Caco-2 (cell line): ENCODE data around the gene CDH11. TPM values are rescaled to one million over a fixed set of nuclear protein-coding genes. Genes with fewer than 3 reads are reported as not detected.

Experiments
- Bru-seq: library from RNA; stranded (reverse); fragments of 400-500 nt; gene quantifications from one replicate; lab custom pipeline; 2021; lab: Mats Ljungman, UMichigan
- BruChase-seq, 2 experiments: library from RNA; stranded (reverse); fragments of 400-500 nt; gene quantifications; one replicate each; lab custom pipeline; 2021; lab: Mats Ljungman, UMichigan
- BruUV-seq: library from RNA; stranded (reverse); fragments of 400-500 nt; replicated peaks from 2 replicates; lab custom pipeline; 2021; lab: Mats Ljungman, UMichigan
- CTCF ChIA-PET: fragments of 300-600 bp; sonication (Branson Sonifier 250); formaldehyde crosslinking; loops from one replicate; lab custom pipeline; 2022; ENCODE audit warnings: antibody characterized with exemption; lab: Charles Lee
- POLR2A ChIA-PET: fragments of 300-600 bp; sonication (Branson Sonifier 250); formaldehyde crosslinking; loops from one replicate; lab custom pipeline; 2022; ENCODE audit warnings: antibody characterized with exemption; lab: Charles Lee
- DNase-seq, 2 experiments: peaks; one replicate each; pipeline versions ENCODE4 v3.0.0 to v3.0.0-alpha.2; 2020 to 2022
- H3K27me3 ChIP-seq: replicated peaks from 2 replicates; pipeline ENCODE4 v1.6.0; 2011; ENCODE audit warnings: low read length; ENCODE audit not compliant: control insufficient read depth, insufficient read depth
- H3K36me3 ChIP-seq: 2 replicates; pipeline ENCODE4 v1.5.1; 2011; ENCODE audit warnings: low read length; ENCODE audit not compliant: control insufficient read depth, insufficient read depth
- H3K4me1 ChIP-seq: fragments of 250-450 bp; sonication (Bioruptor Pico); 2 replicates; pipeline ENCODE4 v1.5.1; 2020; ENCODE audit warnings: mild to moderate bottlenecking
- H3K4me3 ChIP-seq: 2 replicates; pipeline ENCODE4 v1.5.1; 2011; ENCODE audit warnings: low read depth, mild to moderate bottlenecking, control low read depth, low read length
- H3K9me3 ChIP-seq: fragments of 250-450 bp; sonication (Bioruptor Pico); 2 replicates; pipeline ENCODE4 v1.5.1; 2020; ENCODE audit warnings: mild to moderate bottlenecking, moderate library complexity
- H3K27ac Mint-ChIP-seq: one replicate; pipeline ENCODE4 v1.8.0; 2022; ENCODE audit warnings: mixed read lengths; ENCODE audit not compliant: unreplicated experiment
- H3K27me3 Mint-ChIP-seq: one replicate; pipeline ENCODE4 v1.8.0; 2022; ENCODE audit warnings: mixed read lengths; ENCODE audit not compliant: insufficient read depth, unreplicated experiment
- H3K36me3 Mint-ChIP-seq: one replicate; pipeline ENCODE4 v1.8.0; 2022; ENCODE audit warnings: mild to moderate bottlenecking, mixed read lengths; ENCODE audit not compliant: insufficient read depth, unreplicated experiment
- H3K4me1 Mint-ChIP-seq: one replicate; pipeline ENCODE4 v1.8.0; 2022; ENCODE audit warnings: low read depth, mixed read lengths; ENCODE audit not compliant: unreplicated experiment
- H3K4me3 Mint-ChIP-seq: one replicate; pipeline ENCODE4 v1.8.0; 2022; ENCODE audit warnings: mild to moderate bottlenecking, moderate library complexity, mixed read lengths; ENCODE audit not compliant: unreplicated experiment
- H3K9me3 Mint-ChIP-seq: one replicate; pipeline ENCODE4 v1.8.0; 2022; ENCODE audit warnings: mixed read lengths; ENCODE audit not compliant: unreplicated experiment
- intact Hi-C: fragments of 100-400 bp; cut with micrococcal nuclease; formaldehyde crosslinking; loops from one replicate; pipeline ENCODE4 v1.10.0; 2022; ENCODE audit not compliant: unreplicated experiment
- long read RNA-seq: library from polyadenylated mRNA; stranded (forward); transcript quantifications from one replicate; pipeline ENCODE4 v2.0.0, GENCODE V29; 2022
- total RNA-seq: library from RNA; stranded (reverse); gene quantifications from 2 replicates; pipeline ENCODE4 v1.2.3, GENCODE V29; 2022
- TF ChIP-seq, protein P1 (sequence below), 2 experiments: fragments of 200-600 bp in 1 of 2; IDR thresholded peaks; 1 replicate in 1 of 2; 2 replicates in 1 of 2; pipeline versions ENCODE4 v1.5.1 to v1.8.0; 2011 to 2022; ENCODE audit warnings: antibody characterized with exemption in 1 of 2, control low read depth in 1 of 2, inconsistent platforms in 1 of 2, low read depth in 1 of 2, low read length in 1 of 2, mild to moderate bottlenecking in 1 of 2, moderate library complexity in 1 of 2; ENCODE audit not compliant: insufficient read depth in 1 of 2, severe bottlenecking in 1 of 2, unreplicated experiment in 1 of 2

CDH11 gene, protein sequence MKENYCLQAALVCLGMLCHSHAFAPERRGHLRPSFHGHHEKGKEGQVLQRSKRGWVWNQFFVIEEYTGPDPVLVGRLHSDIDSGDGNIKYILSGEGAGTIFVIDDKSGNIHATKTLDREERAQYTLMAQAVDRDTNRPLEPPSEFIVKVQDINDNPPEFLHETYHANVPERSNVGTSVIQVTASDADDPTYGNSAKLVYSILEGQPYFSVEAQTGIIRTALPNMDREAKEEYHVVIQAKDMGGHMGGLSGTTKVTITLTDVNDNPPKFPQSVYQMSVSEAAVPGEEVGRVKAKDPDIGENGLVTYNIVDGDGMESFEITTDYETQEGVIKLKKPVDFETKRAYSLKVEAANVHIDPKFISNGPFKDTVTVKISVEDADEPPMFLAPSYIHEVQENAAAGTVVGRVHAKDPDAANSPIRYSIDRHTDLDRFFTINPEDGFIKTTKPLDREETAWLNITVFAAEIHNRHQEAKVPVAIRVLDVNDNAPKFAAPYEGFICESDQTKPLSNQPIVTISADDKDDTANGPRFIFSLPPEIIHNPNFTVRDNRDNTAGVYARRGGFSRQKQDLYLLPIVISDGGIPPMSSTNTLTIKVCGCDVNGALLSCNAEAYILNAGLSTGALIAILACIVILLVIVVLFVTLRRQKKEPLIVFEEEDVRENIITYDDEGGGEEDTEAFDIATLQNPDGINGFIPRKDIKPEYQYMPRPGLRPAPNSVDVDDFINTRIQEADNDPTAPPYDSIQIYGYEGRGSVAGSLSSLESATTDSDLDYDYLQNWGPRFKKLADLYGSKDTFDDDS
- total RNA-seq (0.37 TPM in 1 of 2 replicates, not detected in the other), Bru-seq, nascent RNA (percentile 12 among the genes with signal in this experiment), BruChase-seq, experiment 1, labeled RNA remaining after a 2-hour chase (percentile 11 among the genes with signal in this experiment), BruChase-seq, experiment 2, labeled RNA remaining after a 6-hour chase (percentile 6 among the genes with signal in this experiment)
- long read RNA-seq: 0 reads

- H3K36me3 Mint-ChIP-seq: no peaks in the 10 kb centered on the region
- peaks cover 2% of the 10 kb centered on the region for H3K27me3 ChIP-seq
- ChIA-PET CTCF (interaction anchor here (0.6 to 0.7 kb wide), 3 partner anchors 53 to 1650 kb away, joined by 3 to 6 read pairs (median 5); no protein-coding TSS in a partner anchor), POLR2A (no interaction called here)
- no peaks in the 10 kb centered on the region for H3K9me3 Mint-ChIP-seq
- peaks cover 15% of the 10 kb centered on the region for H3K4me1 Mint-ChIP-seq
- peak; percentile 41 to 42 for DNase-seq
- H3K4me1 ChIP-seq: peaks cover 51% of the 10 kb centered on the region
- no peaks in the 10 kb centered on the region for H3K36me3 ChIP-seq
- peak within 1 kb of the TSS; percentile 71 for H3K4me3 Mint-ChIP-seq
- BruUV-seq: no TSS peak
- TF ChIP-seq, protein P1, sequence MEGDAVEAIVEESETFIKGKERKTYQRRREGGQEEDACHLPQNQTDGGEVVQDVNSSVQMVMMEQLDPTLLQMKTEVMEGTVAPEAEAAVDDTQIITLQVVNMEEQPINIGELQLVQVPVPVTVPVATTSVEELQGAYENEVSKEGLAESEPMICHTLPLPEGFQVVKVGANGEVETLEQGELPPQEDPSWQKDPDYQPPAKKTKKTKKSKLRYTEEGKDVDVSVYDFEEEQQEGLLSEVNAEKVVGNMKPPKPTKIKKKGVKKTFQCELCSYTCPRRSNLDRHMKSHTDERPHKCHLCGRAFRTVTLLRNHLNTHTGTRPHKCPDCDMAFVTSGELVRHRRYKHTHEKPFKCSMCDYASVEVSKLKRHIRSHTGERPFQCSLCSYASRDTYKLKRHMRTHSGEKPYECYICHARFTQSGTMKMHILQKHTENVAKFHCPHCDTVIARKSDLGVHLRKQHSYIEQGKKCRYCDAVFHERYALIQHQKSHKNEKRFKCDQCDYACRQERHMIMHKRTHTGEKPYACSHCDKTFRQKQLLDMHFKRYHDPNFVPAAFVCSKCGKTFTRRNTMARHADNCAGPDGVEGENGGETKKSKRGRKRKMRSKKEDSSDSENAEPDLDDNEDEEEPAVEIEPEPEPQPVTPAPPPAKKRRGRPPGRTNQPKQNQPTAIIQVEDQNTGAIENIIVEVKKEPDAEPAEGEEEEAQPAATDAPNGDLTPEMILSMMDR (IDR thresholded peaks at IDR 0.05; ENCODE audit: insufficient read depth in 1 of 2, low read depth in 1 of 2, low read length in 1 of 2, severe bottlenecking in 1 of 2, unreplicated experiment in 1 of 2): peak in 1 of 2 experiments; percentile 15
- no peaks in the 10 kb centered on the region for H3K9me3 ChIP-seq
- H3K27me3 Mint-ChIP-seq: peaks cover 36% of the 10 kb centered on the region
- intact Hi-C loops: loop anchor here (10.0 kb wide), 1 partner anchor 1153 kb away; no protein-coding TSS in a partner anchor
- no peak within 1 kb of the TSS for H3K27ac Mint-ChIP-seq
- H3K4me3 ChIP-seq: peak within 1 kb of the TSS; percentile 13
Observed at GRCh38 chr16:65121870-65122723, at the start of gene CDH11. CDH11 (minus strand) TSS chr16:65122063; CDS start chr16:65004869, 117,194 bp downstream.

GRCh38 chr16:65154321-65154720 is 32.5 kb upstream of the CDH11 start:
- Mint-ChIP-seq H3K9me3 (no peaks in the 10 kb centered on the region), H3K4me3 (no peak overlapping the region), H3K4me1 (no peaks in the 10 kb centered on the region), H3K36me3 (no peaks in the 10 kb centered on the region), H3K27me3 (no peaks in the 10 kb centered on the region), H3K27ac (no peak overlapping the region)
- no TSS peak for BruUV-seq
- H3K27me3 ChIP-seq: no peaks in the 10 kb centered on the region
- H3K9me3 ChIP-seq: no peaks in the 10 kb centered on the region
- no peaks in the 10 kb centered on the region for H3K4me1 ChIP-seq
- H3K36me3 ChIP-seq: no peaks in the 10 kb centered on the region
- ChIA-PET POLR2A (no interaction called here), CTCF (no interaction called here)
- TF ChIP-seq, protein P1 (IDR thresholded peaks at IDR 0.05; ENCODE audit: insufficient read depth in 1 of 2, low read depth in 1 of 2, low read length in 1 of 2, severe bottlenecking in 1 of 2, unreplicated experiment in 1 of 2): no peak
- intact Hi-C loops: no loop called here
- DNase-seq: no peak
- H3K4me3 ChIP-seq: no peak overlapping the region
